ENCODE data around the gene UAP1.

UAP1 gene

DNA sequence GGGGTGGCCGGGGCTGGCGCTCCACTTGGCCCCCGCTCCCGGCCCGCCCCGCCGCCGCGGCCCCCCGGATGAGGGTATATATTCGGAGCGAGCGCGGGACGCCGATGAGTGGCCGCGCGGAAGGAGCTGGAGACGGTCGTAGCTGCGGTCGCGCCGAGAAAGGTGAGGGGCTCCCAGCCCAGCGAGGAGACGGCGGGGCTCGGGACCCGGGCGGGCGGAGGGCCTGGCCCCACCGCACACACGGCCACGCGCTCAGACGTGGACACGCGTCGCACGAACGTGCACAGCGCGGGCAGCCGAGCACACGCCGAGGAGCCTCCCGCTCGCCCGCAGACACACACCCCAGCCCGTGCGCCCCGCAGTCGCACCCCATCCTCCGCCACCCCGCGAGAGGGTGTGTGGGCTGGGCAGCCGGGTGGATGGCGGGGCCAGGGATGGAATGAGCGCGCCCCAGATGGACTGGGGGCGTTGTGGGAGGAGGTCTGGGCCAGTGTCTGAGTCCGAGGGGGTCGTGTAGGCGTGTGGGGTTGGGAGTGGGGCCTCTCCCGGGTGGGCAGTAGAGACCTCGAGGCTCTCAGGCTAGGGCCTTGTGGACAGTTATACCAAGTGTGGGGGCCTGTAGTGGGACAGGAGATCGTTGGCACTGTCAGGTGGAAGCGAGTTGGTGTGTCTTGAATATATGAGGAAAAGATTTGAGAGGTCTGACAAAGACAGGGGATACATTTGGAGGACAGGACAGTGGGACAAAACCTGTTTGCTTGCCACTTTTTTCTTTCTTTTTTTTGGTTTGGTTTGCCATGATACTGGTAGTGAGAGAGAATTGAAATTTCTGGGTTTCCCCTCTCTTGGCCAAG lies at the start of gene UAP1:
Gene UAP1 (plus strand): TSS at position 107 of the 854 bp plus-strand sequence. CDS start 4,347 bp downstream, outside the sequence.
- H3K4me3 ChIP-seq (ENCODE audit: low read length): peak within 1 kb of the TSS; percentile 89
- TF ChIP-seq ZNF274 (IDR thresholded peaks at IDR 0.05; ENCODE audit: low read depth, low read length): no peak

DNA sequence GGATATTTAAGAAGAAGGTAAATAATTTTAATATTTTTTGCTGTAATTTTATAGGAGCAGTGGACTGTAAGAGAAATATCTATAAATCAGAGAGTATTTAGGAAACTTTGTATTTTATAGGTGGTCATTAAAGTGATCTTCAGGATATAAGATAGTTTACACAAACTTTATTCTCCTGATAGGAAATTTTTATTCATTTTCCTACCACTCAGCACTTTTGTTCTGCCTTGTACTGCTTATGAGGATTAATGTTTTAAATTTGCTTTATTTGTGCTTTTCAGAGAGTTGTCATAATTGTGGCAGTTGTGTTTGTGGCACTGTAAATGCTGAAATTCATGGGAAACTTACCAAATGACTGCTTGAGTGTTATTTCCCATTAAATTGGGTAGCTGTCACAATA lies 34.2 kb upstream of the UAP1 start:
- no peak for TF ChIP-seq ZNF274 (IDR thresholded peaks at IDR 0.05; ENCODE audit: low read depth, low read length)

GRCh38 chr1:162530307-162530987 lies 31.1 kb upstream of the UAP1 start:
- no peak overlapping the region for H3K4me3 ChIP-seq (ENCODE audit: low read length)
- TF ChIP-seq ZNF274 (IDR thresholded peaks at IDR 0.05; ENCODE audit: low read depth, low read length): no peak

More for the DNA sequence above, 34.2 kb upstream of the UAP1 start:
- H3K4me3 ChIP-seq (ENCODE audit: low read length): no peak overlapping the region

DNA sequence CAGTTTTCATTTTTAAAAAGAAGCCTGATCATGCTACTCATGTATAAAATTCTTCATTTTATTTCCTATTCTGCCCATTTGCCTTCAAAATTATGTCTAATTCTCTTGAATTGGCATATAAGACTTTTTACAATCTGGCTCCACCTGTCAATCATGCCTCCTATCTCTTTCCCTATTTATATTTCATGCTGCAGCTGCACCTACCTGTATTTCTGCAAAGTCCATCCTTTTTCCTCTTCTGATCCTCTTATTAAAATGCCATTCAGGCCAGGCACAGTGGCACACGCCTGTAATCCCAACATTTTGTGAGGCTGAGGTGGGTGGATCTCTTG lies 30.6 kb upstream of the UAP1 start:
- no peak overlapping the region for H3K4me3 ChIP-seq (ENCODE audit: low read length)
- TF ChIP-seq ZNF274 (IDR thresholded peaks at IDR 0.05; ENCODE audit: low read depth, low read length): no peak

DNA sequence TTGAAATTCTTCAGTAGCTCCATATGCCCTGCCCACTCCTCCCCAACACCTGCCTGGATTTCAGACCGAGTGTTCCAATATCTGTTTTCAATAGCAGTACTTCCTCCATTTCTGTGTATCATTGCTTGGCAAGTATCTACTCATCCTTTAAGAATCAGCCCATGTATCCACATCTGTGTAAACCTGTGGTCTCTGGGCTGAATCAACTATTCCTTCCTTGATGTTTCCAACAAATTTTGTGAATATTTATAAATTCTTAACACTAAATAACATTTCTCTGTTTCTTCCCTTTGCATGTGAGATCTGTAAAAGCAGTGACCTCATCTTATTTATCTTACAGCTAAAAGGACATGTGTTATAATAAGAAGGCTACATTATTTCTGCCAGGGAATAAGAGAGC lies 26.0 kb upstream of the UAP1 start:
- no peak for TF ChIP-seq ZNF274 (IDR thresholded peaks at IDR 0.05; ENCODE audit: low read depth, low read length)

GRCh38 chr1:162536511-162536910 lies 25.0 kb upstream of the UAP1 start:
- no peak for TF ChIP-seq ZNF274 (IDR thresholded peaks at IDR 0.05; ENCODE audit: low read depth, low read length)
- H3K4me3 ChIP-seq (ENCODE audit: low read length): no peak overlapping the region

More for the DNA sequence above, 26.0 kb upstream of the UAP1 start:
- H3K4me3 ChIP-seq (ENCODE audit: low read length): no peak overlapping the region

GRCh38 chr1:162537216-162537615 lies 24.3 kb upstream of the UAP1 start:
- no peak for TF ChIP-seq ZNF274 (IDR thresholded peaks at IDR 0.05; ENCODE audit: low read depth, low read length)
- no peak overlapping the region for H3K4me3 ChIP-seq (ENCODE audit: low read length)

GRCh38 chr1:162538815-162539431 lies 22.6 kb upstream of the UAP1 start:
- no peak for TF ChIP-seq ZNF274 (IDR thresholded peaks at IDR 0.05; ENCODE audit: low read depth, low read length)
- no peak overlapping the region for H3K4me3 ChIP-seq (ENCODE audit: low read length)

GRCh38 chr1:162541619-162542141 lies 19.8 kb upstream of the UAP1 start:
- TF ChIP-seq ZNF274 (IDR thresholded peaks at IDR 0.05; ENCODE audit: low read depth, low read length): no peak
- H3K4me3 ChIP-seq (ENCODE audit: low read length): no peak overlapping the region

DNA sequence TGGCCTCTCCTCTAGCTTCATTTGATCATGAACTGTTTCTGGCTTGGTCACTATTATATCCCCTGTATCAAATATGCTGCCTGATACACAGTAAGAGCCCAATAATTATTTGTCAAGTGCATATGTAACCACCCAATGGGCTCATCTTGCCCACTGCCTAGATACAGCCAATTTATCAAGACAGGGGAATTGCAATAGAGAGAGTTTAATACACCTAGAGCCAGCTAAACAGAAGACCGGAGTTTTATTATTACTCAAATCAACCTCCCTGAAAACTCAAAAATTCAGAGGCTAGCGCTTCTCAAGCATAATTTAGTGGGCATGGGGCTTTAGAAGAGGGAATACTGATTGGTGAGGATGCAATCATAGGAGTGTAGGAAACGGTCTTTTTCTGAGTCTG lies 18.3 kb upstream of the UAP1 start:
- TF ChIP-seq ZNF274 (IDR thresholded peaks at IDR 0.05; ENCODE audit: low read depth, low read length): no peak
- no peak overlapping the region for H3K4me3 ChIP-seq (ENCODE audit: low read length)

GRCh38 chr1:162548170-162548569 lies 13.4 kb upstream of the UAP1 start:
- no peak for TF ChIP-seq ZNF274 (IDR thresholded peaks at IDR 0.05; ENCODE audit: low read depth, low read length)
- H3K4me3 ChIP-seq (ENCODE audit: low read length): no peak overlapping the region

DNA sequence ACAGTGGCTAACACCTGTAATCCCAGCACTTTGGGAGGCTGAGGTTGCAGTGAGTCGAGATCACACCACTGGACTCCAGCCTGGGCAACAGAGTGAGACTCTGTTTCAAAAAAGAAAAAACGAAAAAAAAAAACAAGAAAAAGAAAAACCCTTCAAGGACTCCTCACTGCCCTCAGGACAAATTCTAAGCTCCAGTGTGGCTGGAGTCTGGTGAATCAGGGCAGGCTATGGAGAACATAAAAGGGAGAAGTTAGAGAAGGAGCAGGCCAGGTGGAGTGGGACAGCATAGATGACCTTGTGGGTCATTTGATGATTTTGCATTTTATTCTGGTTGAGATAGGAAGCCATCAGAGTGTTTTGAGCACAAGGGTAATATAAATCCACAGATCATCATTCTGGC lies 12.5 kb upstream of the UAP1 start:
- no peak overlapping the region for H3K4me3 ChIP-seq (ENCODE audit: low read length)
- no peak for TF ChIP-seq ZNF274 (IDR thresholded peaks at IDR 0.05; ENCODE audit: low read depth, low read length)

GRCh38 chr1:162550925-162551324 lies 10.6 kb upstream of the UAP1 start:
- TF ChIP-seq ZNF274 (IDR thresholded peaks at IDR 0.05; ENCODE audit: low read depth, low read length): no peak
- no peak overlapping the region for H3K4me3 ChIP-seq (ENCODE audit: low read length)

DNA sequence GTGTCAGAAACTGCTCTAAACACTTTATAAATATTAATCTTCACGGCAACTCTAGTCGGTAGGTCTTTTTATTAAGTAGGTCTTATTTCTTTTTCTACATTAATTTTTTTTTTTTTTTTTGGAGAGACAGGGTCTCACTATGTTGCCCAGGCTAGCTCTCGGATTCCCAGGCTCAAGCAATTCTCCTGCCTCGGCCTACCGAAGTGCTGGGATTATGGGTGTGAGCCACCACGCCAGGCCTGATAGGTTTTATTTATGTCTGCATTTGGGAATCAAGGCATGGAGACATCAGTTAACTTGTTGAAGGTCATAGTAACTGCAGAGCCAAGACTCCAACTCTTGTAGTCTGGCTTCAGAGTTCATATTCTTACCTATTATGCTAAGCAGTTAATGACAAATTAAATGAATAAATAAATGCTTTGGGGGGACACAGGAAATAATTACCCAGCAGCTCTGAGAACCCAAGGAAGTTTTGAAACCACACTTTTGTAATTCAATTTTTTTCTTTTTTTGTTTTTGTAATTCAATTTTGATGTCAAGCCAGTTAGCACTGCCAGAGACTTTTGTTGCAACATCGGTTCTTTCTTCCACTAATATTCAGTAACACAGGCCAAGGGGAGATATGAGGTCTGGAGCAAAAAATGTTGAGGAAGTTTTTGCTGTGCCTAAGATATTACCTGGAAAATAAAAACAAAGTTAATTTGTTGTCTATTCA lies 9.4 kb upstream of the UAP1 start:
- no peak overlapping the region for H3K4me3 ChIP-seq (ENCODE audit: low read length)
- no peak for TF ChIP-seq ZNF274 (IDR thresholded peaks at IDR 0.05; ENCODE audit: low read depth, low read length)

All from GM08714 (cell line).